ENCODE data around the gene CCDC24.

Gene CCDC24

GRCh38 chr1:43997295-43997999, 6.0 kb downstream of the CCDC24 start:
- DNase-seq (ENCODE audit: low read depth), result no peak

- no peak for DNase-seq (ENCODE audit: low read depth)
Observed at GRCh38 chr1:43998000-43998378, 6.6 kb downstream of the CCDC24 start.

GRCh38 chr1:43999455-43999854, 8.1 kb downstream of the CCDC24 start:
- DNase-seq (ENCODE audit: low read depth), result no peak

- no peak for DNase-seq (ENCODE audit: low read depth)
Observed at GRCh38 chr1:44000122-44000665, 8.8 kb downstream of the CCDC24 start.

GRCh38 chr1:44002165-44002564, 10.8 kb downstream of the CCDC24 start:
- no peak for DNase-seq (ENCODE audit: low read depth)

GRCh38 chr1:44002606-44003157, 11.3 kb downstream of the CCDC24 start:
- DNase-seq (ENCODE audit: low read depth), result no peak

GRCh38 chr1:44008259-44008658, 16.9 kb downstream of the CCDC24 start:
- DNase-seq (ENCODE audit: low read depth), result no peak

GRCh38 chr1:44010935-44011471, 19.6 kb downstream of the CCDC24 start:
- no peak for DNase-seq (ENCODE audit: low read depth)

- no peak for DNase-seq (ENCODE audit: low read depth)
Observed at GRCh38 chr1:44012404-44012803, 21.0 kb downstream of the CCDC24 start.

- no peak for DNase-seq (ENCODE audit: low read depth)
Observed at GRCh38 chr1:44012941-44013609, 21.7 kb downstream of the CCDC24 start.

- DNase-seq (ENCODE audit: low read depth), result no peak
Observed at GRCh38 chr1:44013949-44014348, 22.6 kb downstream of the CCDC24 start.

GRCh38 chr1:44014365-44015104, 23.1 kb downstream of the CCDC24 start:
- no peak for DNase-seq (ENCODE audit: low read depth)

- no peak for DNase-seq (ENCODE audit: low read depth)
Observed at GRCh38 chr1:44015206-44015605, 23.8 kb downstream of the CCDC24 start.

- no peak for DNase-seq (ENCODE audit: low read depth)
Observed at GRCh38 chr1:44016041-44016889, 24.9 kb downstream of the CCDC24 start.

GRCh38 chr1:44016890-44017400, 25.5 kb downstream of the CCDC24 start:
- no peak for DNase-seq (ENCODE audit: low read depth)

GRCh38 chr1:44019466-44019948, 28.1 kb downstream of the CCDC24 start:
- DNase-seq (ENCODE audit: low read depth), result no peak

GRCh38 chr1:44020464-44020863, 29.1 kb downstream of the CCDC24 start:
- DNase-seq (ENCODE audit: low read depth), result no peak

GRCh38 chr1:44021156-44021555, 29.8 kb downstream of the CCDC24 start:
- no peak for DNase-seq (ENCODE audit: low read depth)

- DNase-seq (ENCODE audit: low read depth), result no peak
Observed at GRCh38 chr1:44021581-44022321, 30.4 kb downstream of the CCDC24 start.
